LNCAP (cell line): ENCODE data around the gene BCL7A.

Experiments used
- TF ChIP-seq, protein P1 (sequence below): fragments of 450-650 bp; IDR thresholded peaks from 2 replicates; pipeline ENCODE4 v1.5.1; 2017; ENCODE audit warnings: mild to moderate bottlenecking

Gene BCL7A

DNA sequence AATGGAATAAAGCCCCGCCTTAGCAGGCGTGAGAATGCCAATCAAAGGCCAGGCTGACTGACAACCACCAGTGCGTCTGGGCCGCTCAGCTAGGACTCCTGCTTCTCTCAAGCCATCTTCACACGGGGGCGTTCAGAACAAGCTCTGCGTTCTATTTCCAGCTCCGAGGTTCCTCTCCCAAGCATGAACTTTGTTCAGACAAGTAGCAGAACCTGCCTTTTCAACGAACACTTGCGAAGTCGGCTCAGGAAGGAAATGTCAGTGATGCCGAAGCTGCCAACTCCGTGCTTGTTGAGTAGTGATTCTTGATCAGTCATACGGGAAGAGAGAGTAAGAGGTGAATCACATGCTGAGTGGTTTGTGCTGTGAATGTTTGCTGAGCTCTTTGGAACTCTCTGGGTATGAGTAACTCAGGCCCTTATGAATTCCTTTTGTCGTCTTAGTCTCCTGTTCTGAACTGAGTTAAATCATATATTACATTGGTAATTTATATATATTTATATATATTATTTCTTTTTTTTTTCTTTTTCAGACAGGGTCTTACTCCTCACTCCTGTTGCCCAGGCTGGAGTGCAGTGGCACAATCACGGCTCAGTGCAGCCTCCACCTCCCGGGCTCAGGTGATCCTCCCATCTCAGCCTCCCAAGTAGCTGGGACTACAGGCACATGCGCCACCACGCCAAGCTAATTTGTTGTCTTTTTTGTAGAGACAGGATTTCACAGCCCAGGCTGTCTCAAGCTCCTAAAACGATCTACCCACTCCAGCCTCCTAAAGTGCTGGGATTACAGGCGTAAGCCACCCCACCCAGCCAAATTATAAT is 29.4 kb upstream of the BCL7A start:
- TF ChIP-seq, protein P1, sequence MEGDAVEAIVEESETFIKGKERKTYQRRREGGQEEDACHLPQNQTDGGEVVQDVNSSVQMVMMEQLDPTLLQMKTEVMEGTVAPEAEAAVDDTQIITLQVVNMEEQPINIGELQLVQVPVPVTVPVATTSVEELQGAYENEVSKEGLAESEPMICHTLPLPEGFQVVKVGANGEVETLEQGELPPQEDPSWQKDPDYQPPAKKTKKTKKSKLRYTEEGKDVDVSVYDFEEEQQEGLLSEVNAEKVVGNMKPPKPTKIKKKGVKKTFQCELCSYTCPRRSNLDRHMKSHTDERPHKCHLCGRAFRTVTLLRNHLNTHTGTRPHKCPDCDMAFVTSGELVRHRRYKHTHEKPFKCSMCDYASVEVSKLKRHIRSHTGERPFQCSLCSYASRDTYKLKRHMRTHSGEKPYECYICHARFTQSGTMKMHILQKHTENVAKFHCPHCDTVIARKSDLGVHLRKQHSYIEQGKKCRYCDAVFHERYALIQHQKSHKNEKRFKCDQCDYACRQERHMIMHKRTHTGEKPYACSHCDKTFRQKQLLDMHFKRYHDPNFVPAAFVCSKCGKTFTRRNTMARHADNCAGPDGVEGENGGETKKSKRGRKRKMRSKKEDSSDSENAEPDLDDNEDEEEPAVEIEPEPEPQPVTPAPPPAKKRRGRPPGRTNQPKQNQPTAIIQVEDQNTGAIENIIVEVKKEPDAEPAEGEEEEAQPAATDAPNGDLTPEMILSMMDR = no peak

DNA sequence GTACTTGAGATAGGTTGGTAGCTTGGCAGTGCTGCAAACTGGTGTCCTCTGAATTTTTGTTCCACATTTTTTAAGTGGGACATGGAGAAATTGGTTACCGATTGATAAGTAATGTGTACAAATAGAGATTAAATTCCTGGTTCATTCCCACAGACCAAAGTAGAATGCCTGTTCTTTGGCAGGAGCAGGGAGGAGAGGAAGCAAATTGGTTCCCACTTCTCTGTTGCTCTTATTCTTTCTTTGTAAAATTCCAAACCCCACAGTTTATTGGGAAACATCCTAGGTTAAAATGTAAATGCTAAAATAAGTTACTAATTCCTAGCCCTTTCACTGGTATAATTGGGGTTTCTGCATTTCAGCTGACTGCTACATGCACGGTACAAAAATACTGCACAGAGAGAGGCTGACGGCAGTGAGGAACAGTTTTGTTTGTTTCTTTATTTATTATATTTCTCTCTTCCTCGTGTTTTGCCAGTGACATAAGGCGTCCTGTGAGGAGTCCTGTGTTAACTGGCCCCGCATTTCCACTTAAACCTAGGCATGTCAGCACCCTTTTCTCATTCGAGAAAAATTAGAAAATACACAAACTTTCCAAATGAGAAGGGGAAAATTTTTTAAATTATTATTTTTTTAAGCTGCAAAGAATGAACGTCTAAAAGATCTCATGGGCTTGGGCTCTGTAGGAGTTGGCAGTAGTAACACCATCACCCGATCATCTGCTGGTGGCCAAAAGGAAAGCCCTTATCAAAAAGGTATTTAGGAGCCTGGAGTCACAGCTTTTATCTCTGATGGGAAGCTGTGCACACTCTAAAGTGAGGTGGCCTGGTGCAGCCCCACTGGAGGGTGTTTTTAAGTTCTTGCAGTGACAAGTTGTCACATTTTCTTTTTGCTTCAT is 25.4 kb upstream of the BCL7A start:
- TF ChIP-seq, protein P1 = no peak

DNA sequence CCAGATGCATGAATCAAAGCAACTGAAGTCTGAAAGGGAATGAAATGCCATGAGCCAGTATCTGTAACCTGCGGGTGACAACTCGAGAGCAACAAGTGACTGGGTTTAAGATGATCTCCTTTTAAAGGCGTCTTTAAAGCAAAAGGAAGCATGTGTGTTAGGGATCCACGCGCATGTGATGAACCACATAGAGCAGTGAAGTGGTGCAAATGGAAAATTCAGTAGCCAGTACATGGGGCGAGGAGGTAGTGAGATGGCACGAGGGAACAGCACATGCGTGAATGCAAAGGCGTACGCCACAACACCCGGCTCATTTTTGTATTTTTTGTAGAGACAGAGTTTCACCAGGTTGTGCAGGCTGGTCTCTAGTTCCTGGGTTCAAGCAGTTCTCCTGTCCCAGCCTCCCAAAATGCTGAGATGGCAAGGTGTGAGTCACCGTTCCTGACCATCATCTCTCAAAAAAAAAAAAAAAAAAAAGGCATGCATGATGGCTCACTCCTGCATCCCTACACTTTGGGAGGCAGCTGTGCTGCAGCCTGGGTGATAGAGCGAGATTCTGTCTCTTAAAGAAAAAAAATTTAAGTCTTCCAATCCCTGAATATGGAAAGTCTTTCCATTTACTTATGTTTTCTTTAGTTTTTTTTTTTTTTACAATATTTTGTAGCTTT is 24.6 kb upstream of the BCL7A start:
- TF ChIP-seq, protein P1 = no peak

DNA sequence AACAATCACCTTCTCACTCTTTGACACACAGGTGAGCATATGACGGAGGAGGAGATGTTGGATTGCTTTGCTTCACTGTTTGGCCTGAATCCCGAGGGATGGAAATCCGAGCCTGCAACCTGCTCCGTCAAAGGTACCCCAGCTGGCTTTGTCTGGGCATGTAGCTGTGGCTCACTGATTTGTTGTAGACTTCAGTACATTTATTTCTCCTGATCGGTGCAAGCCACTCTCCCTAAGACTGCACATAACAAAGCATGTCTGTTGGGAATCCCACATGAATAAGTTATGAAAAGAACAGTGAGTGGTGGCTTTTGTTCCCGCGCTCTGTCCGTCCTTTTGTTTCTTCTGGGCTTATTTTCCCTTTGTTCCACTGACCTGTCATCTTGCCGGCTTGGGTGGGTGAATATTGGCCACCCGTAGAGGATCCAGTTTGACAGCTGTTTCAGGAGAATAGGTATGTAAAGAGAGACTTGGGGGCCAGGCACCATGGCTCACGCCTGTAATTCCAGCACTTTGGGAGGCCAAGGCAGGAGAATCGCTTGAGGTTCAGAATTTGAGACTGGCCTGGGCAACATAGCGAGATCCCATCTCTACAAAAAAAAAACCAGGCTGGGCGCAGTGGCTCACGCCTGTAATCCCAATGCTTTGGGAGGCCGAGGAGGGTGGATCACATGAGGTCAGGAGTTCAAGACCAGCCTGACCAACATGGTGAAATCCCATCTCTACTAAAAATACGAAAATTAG is 20.0 kb upstream of the BCL7A start:
- TF ChIP-seq, protein P1 = no peak

DNA sequence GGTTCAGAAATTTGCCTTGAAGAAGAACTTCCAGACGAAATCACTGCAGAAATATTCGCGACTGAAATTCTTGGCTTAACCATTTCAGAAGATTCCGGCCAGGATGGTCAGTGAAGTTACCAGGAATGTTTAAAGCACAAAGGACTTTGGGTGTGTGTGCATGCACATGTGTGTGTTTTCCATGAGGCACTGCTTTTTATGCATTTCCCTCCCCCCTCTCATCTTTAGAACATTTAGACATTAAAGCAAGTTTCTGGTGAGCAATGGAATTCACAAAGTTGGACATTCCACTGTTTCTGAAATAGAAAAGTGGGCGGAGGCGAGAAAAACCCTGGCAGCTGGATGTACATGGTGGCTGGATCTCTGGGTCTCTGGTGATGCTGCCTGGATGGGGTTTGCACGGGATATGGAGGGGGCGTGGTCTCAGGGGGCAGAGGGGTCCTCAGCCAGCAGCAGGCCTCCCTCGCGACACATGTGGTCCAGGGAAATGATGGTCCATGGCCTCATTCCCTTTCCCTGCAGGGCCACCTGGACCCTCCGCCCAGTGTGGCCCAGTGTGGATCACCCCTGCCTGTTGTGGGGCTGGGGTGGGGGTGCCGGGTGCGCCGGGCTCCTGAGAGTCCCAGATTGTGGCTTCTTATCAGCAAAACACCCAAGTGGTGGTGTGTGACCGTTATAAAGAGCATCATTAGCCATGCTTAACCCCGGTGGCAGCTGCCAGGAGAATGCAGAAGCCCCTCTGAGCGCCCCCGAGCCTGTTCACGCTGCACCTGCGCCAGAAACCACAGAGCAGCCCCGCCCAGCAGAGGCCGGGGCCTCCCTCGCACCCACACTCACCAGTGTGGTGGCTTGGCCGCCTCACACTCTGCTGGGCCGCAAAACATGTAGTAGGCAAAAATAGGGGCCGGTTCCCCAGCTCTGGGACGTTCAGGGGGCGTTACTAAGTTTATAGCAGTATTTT is 17.8 kb upstream of the BCL7A start:
- TF ChIP-seq, protein P1 = no peak

DNA sequence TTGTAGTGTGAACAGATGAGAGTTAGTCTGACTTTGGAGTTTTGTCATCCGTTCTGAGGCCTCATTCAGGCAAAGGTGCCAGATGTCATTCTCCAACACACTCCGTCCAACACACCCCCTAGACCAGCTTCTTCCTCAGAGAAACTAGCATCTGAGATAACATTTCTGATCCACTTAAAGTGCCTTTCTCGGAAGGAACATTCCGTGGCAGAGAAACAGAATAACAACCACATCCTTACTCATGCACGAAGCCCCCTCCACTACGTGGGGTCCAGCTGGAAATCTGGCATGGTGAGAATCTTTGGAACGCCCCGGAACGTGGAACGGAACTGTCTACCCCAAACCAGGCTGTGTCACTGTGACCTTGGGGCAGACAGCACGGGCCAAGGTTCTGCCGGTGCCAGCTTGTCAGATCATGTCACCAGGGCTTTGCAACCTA is 17.0 kb upstream of the BCL7A start:
- TF ChIP-seq, protein P1 = no peak
